C4-2B (cell line): Measurements from ENCODE around the gene ZBED3.

Experiments
- CTCF ChIP-seq: fragments of 450-650 bp; conservative IDR thresholded peaks from 2 replicates; pipeline ENCODE4 v1.5.1; 2017; ENCODE audit warnings: mild to moderate bottlenecking
- ZFX ChIP-seq: fragments of 450-650 bp; IDR thresholded peaks from 2 replicates; pipeline ENCODE4 v1.6.1; 2017

GRCh38 chr5:77076961-77077828, 9.9 kb downstream of the ZBED3 start:
- peak; percentile 48 for TF ChIP-seq CTCF
- no peak for TF ChIP-seq ZFX
